B cell (primary cell): ENCODE data around the gene TRIO. TPM values are rescaled to one million over a fixed set of nuclear protein-coding genes. Genes with fewer than 3 reads are reported as not detected.

Experiments
- ATAC-seq: fragments of 200-7000 bp; cut with Tn5 transposase; one replicate; pipeline ENCODE4 v1.10.0; 2021; ENCODE audit warnings: low read depth, mild to moderate bottlenecking, moderate number of reproducible peaks, moderate library complexity
- CTCF ChIA-PET: fragments of 350-600 bp; sonication (Branson Sonifier 250); formaldehyde crosslinking; loops from one replicate; lab custom pipeline; 2021; ENCODE audit warnings: antibody characterized with exemption, inconsistent platforms; lab: Charles Lee
- POLR2A ChIA-PET: fragments of 350-600 bp; sonication (Branson Sonifier 250); formaldehyde crosslinking; loops from one replicate; lab custom pipeline; 2021; ENCODE audit warnings: antibody characterized with exemption; lab: Charles Lee
- DNase-seq: peaks from one replicate; pipeline ENCODE4 v3.0.0; 2013
- H2AFZ ChIP-seq: 2 replicates; pipeline ENCODE4 v1.6.1; 2012; ENCODE audit warnings: mild to moderate bottlenecking, low read depth, low read length; ENCODE audit not compliant: insufficient read depth, poor library complexity, severe bottlenecking
- H3K27ac ChIP-seq, 2 donors: 1 replicate in 1 of 2; 2 replicates in 1 of 2; pipeline ENCODE4 v1.5.1; 2012 to 2013; ENCODE audit warnings: low read length in 2 of 2, mild to moderate bottlenecking in 2 of 2, moderate library complexity in 1 of 2
- H3K27me3 ChIP-seq, 4 experiments: fragments of 200-600 bp in 1 of 4; sonication (generic) in 1 of 4; replicated peaks in 1 of 4; 1 replicate in 2 of 4; 2 replicates in 2 of 4; pipeline versions ENCODE4 v1.6.1 to v1.7.0; 2013 to 2016; ENCODE audit warnings: low read length in 3 of 4, mild to moderate bottlenecking in 2 of 4, mixed read lengths in 1 of 4, moderate library complexity in 1 of 4; ENCODE audit not compliant: insufficient read depth in 4 of 4, control insufficient read depth in 3 of 4; ENCODE audit errors: control extremely low read depth in 1 of 4
- H3K36me3 ChIP-seq, 2 experiments: replicated peaks in 1 of 2; 1 replicate in 1 of 2; 2 replicates in 1 of 2; pipeline versions ENCODE4 v1.6.1 to v1.7.1; 2013; ENCODE audit warnings: low read length in 1 of 2; ENCODE audit not compliant: insufficient read depth in 2 of 2, control insufficient read depth in 1 of 2; ENCODE audit errors: control extremely low read depth in 1 of 2, extremely low read depth in 1 of 2
- H3K4me1 ChIP-seq, 2 donors: fragments of 200-600 bp in 1 of 2; sonication (generic) in 1 of 2; 1 replicate in 1 of 2; 2 replicates in 1 of 2; pipeline versions ENCODE4 v1.5.1 to v1.6.1; 2013 to 2017; ENCODE audit warnings: low read length in 2 of 2; ENCODE audit not compliant: control insufficient read depth in 2 of 2, insufficient read depth in 2 of 2
- H3K4me2 ChIP-seq: replicated peaks from 2 replicates; pipeline ENCODE3; 2012; ENCODE audit warnings: mild to moderate bottlenecking, low read depth, low read length; ENCODE audit not compliant: poor library complexity, severe bottlenecking
- H3K4me3 ChIP-seq, 5 experiments: fragments of 200-600 bp in 1 of 5; sonication (generic) in 1 of 5; 1 replicate in 3 of 5; 2 replicates in 2 of 5; pipeline versions ENCODE4 v1.5.1 to v1.7.0; 2011 to 2016; ENCODE audit warnings: low read length in 4 of 5, mild to moderate bottlenecking in 4 of 5, low read depth in 2 of 5, control low read depth in 1 of 5, moderate library complexity in 1 of 5; ENCODE audit not compliant: insufficient read depth in 1 of 5; ENCODE audit errors: control extremely low read depth in 1 of 5, extremely low read depth in 1 of 5
- H3K79me2 ChIP-seq: fragments of 200-600 bp; sonication (generic); one replicate; pipeline ENCODE4 v1.6.0; 2016; ENCODE audit warnings: low read length; ENCODE audit not compliant: control insufficient read depth, insufficient read depth
- H3K9ac ChIP-seq: fragments of 200-600 bp; sonication (generic); 2 replicates; pipeline ENCODE4 v1.6.1; 2017; ENCODE audit warnings: mild to moderate bottlenecking, low read length, moderate library complexity
- H3K9me3 ChIP-seq, 3 donors: one replicate each; pipeline versions ENCODE4 v1.6.1 to v1.7.1; 2013; ENCODE audit warnings: low read length in 2 of 3; ENCODE audit not compliant: control insufficient read depth in 2 of 3, insufficient read depth in 1 of 3; ENCODE audit errors: control extremely low read depth in 1 of 3
- H4K20me1 ChIP-seq: 2 replicates; pipeline ENCODE4 v1.6.0; 2012; ENCODE audit warnings: mild to moderate bottlenecking, low read length; ENCODE audit not compliant: insufficient read depth, control insufficient read depth, poor library complexity, severe bottlenecking
- H3K27ac Mint-ChIP-seq: one replicate; pipeline ENCODE4 v1.8.0; 2021; ENCODE audit warnings: mixed read lengths
- H3K27me3 Mint-ChIP-seq: one replicate; pipeline ENCODE4 v1.8.0; 2021; ENCODE audit warnings: mixed read lengths
- H3K4me1 Mint-ChIP-seq: one replicate; pipeline ENCODE4 v1.8.0; 2021; ENCODE audit warnings: mixed read lengths
- H3K4me3 Mint-ChIP-seq: one replicate; pipeline ENCODE4 v1.8.0; 2021; ENCODE audit warnings: mixed read lengths
- H3K9me3 Mint-ChIP-seq: one replicate; pipeline ENCODE4 v1.8.0; 2022; ENCODE audit warnings: mixed read lengths; ENCODE audit not compliant: insufficient read depth
- EZH2 ChIP-seq: IDR thresholded peaks from 2 replicates; pipeline ENCODE4 v1.6.1; 2012; ENCODE audit warnings: borderline replicate concordance, low read depth, mild to moderate bottlenecking, moderate library complexity, low read length; ENCODE audit not compliant: insufficient read depth, poor library complexity, severe bottlenecking
- WGBS: methylation state at CpG from one replicate; pipeline ENCODE4 v1.1.5; 2013; ENCODE audit warnings: missing lambda C conversion rate; ENCODE audit not compliant: insufficient coverage; 5-methylcytosine and 5-hydroxymethylcytosine counted together
- intact Hi-C: fragments of 100-400 bp; cut with micrococcal nuclease; formaldehyde crosslinking; loops from one replicate; pipeline ENCODE4 v1.10.0; 2022
- polyA plus RNA-seq: library from polyadenylated mRNA; depleted of rRNA; stranded (reverse); fragments of >200 nt; gene quantifications from 2 replicates; pipeline ENCODE4 v1.2.3, GENCODE V29; 2012
- total RNA-seq, 2 donors: library from RNA; stranded (reverse); fragments of 120-200 nt in 1 of 2; gene quantifications; 1 replicate in 1 of 2; 2 replicates in 1 of 2; pipeline versions ENCODE4 v1.2.3 to v1.2.4, GENCODE V29; 2013 to 2022
- TF ChIP-seq, protein P1 (sequence below): fragments of 200-600 bp; IDR thresholded peaks from one replicate; pipeline ENCODE4 v1.8.0; 2022; ENCODE audit warnings: antibody characterized with exemption, mild to moderate bottlenecking

The TRIO gene
- total and polyA plus RNA-seq, 2 donors (not counting 1 experiment from before 2014, with no cell fraction given) = 90.5 to 479 TPM

DNA sequence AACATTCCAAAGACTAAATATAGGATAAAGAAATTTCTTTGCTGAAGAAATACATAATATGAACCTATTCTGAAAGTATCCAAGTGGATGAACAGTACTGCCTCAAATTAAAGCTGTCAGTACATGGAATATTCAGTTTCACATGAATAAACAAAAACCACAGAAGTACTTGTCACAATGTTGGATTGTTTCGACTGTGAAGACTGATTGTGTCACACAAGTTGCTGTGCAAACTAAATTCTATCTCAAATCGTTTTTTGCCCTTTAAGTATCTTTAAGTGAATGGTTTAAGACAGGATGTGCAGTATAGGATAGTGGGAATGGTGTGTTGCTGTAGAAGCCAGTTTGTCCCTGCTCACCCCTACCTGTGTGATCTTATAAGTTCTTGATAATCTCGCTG, 301.0 kb downstream of the TRIO start:
- H3K4me2 ChIP-seq = no peak overlapping the region
- POLR2A ChIA-PET = interaction anchor here (0.7 kb wide), 1 partner anchor 28 kb away, joined by 3 read pairs; no protein-coding TSS in a partner anchor
- H3K79me2 ChIP-seq = no peaks in the 10 kb centered on the region
- intact Hi-C loops = no loop called here
- Mint-ChIP-seq H3K27me3 (no peaks in the 10 kb centered on the region), H3K9me3 (no peaks in the 10 kb centered on the region), H3K4me3 (no peak overlapping the region), H3K27ac (no peak overlapping the region), H3K4me1 (peaks cover 9% of the 10 kb centered on the region)
- WGBS = no CpG with 5 or more reads among the region's 3 CpGs
- no peaks in the 10 kb centered on the region for H3K9me3 ChIP-seq
- H3K4me3 ChIP-seq = no peak overlapping the region
- DNase-seq (no peak), ATAC-seq (no peak)
- H3K4me1 ChIP-seq = no peaks in the 10 kb centered on the region
- H3K36me3 ChIP-seq = peaks cover 13 to 29% of the 10 kb centered on the region in 2 experiments
- H4K20me1 ChIP-seq = peaks cover 7% of the 10 kb centered on the region
- no peaks in the 10 kb centered on the region for H3K27me3 ChIP-seq
- H3K27ac ChIP-seq = no peak overlapping the region
- H2AFZ ChIP-seq = no peak overlapping the region
- CTCF ChIA-PET = no interaction called here
- H3K9ac ChIP-seq = no peak overlapping the region
- TF ChIP-seq, protein P1, sequence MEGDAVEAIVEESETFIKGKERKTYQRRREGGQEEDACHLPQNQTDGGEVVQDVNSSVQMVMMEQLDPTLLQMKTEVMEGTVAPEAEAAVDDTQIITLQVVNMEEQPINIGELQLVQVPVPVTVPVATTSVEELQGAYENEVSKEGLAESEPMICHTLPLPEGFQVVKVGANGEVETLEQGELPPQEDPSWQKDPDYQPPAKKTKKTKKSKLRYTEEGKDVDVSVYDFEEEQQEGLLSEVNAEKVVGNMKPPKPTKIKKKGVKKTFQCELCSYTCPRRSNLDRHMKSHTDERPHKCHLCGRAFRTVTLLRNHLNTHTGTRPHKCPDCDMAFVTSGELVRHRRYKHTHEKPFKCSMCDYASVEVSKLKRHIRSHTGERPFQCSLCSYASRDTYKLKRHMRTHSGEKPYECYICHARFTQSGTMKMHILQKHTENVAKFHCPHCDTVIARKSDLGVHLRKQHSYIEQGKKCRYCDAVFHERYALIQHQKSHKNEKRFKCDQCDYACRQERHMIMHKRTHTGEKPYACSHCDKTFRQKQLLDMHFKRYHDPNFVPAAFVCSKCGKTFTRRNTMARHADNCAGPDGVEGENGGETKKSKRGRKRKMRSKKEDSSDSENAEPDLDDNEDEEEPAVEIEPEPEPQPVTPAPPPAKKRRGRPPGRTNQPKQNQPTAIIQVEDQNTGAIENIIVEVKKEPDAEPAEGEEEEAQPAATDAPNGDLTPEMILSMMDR = no peak
- no peak for TF ChIP-seq EZH2

GRCh38 chr5:14445013-14445412, 301.9 kb downstream of the TRIO start:
- 96% methylated on average over 2 of the region's 4 CpGs for WGBS
- no peak overlapping the region for H3K4me3 ChIP-seq
- no peak overlapping the region for H3K9ac ChIP-seq
- H3K4me1 Mint-ChIP-seq = peaks cover 9% of the 10 kb centered on the region
- H4K20me1 ChIP-seq = peaks cover 11% of the 10 kb centered on the region
- H3K4me1 ChIP-seq = no peaks in the 10 kb centered on the region
- H2AFZ ChIP-seq = no peak overlapping the region
- ChIA-PET POLR2A (no interaction called here), CTCF (no interaction called here)
- H3K9me3 ChIP-seq = no peaks in the 10 kb centered on the region
- H3K27me3 ChIP-seq = no peaks in the 10 kb centered on the region
- no peak overlapping the region for H3K27ac ChIP-seq
- no peaks in the 10 kb centered on the region for H3K79me2 ChIP-seq
- H3K4me3 Mint-ChIP-seq = no peak overlapping the region
- DNase-seq (no peak), ATAC-seq (no peak)
- TF ChIP-seq, protein P1 = no peak
- TF ChIP-seq EZH2 = no peak
- H3K36me3 ChIP-seq = peaks cover 13 to 25% of the 10 kb centered on the region in 2 experiments
- intact Hi-C loops = no loop called here
- no peak overlapping the region for H3K4me2 ChIP-seq
- no peak overlapping the region for H3K27ac Mint-ChIP-seq
- no peaks in the 10 kb centered on the region for H3K27me3 Mint-ChIP-seq
- no peaks in the 10 kb centered on the region for H3K9me3 Mint-ChIP-seq
